HepG2 (cell line): ENCODE data around the gene C14orf119.

Source experiments
- HDAC2 ChIP-seq: sonication (generic); formaldehyde crosslinking; IDR thresholded peaks from 2 replicates; pipeline ENCODE4 v1.4.0; 2020; ENCODE audit warnings: missing genetic modification reagents
- NFE2L2 ChIP-seq: fragments of 150-350 bp; IDR thresholded peaks from 2 replicates; pipeline ENCODE4 v1.6.1; 2014; ENCODE audit warnings: low read length
- PRMT3 ChIP-seq: sonication (generic); formaldehyde crosslinking; IDR thresholded peaks from 2 replicates; pipeline ENCODE4 v1.8.1; 2022; ENCODE audit warnings: low read depth, mild to moderate bottlenecking, moderate library complexity, missing genetic modification reagents, borderline replicate concordance
- RFX5 ChIP-seq: IDR thresholded peaks from 2 replicates; pipeline ENCODE4 v1.6.1; 2011; ENCODE audit warnings: low read depth, low read length, improper control_type of control experiment
- SP1 ChIP-seq, 2 experiments: fragments of 450-650 bp in 1 of 2; sonication (generic) in 1 of 2; formaldehyde crosslinking in 1 of 2; IDR thresholded peaks; 2 replicates each; pipeline versions ENCODE4 v1.4.0 to v1.6.1; 2016 to 2020; ENCODE audit warnings: missing genetic modification reagents in 1 of 2
- U2AF2 ChIP-seq: fragments of 200-400 bp; formaldehyde crosslinking; IDR thresholded peaks from 2 replicates; pipeline ENCODE4 v1.6.1; 2017; ENCODE audit warnings: low read depth, mild to moderate bottlenecking, low read length
- ZBTB3 ChIP-seq: sonication (generic); formaldehyde crosslinking; IDR thresholded peaks from 2 replicates; pipeline ENCODE4 v1.4.0; 2020; ENCODE audit warnings: low read depth, mild to moderate bottlenecking, moderate library complexity, missing genetic modification reagents, borderline replicate concordance
- ZNF253 ChIP-seq: sonication (generic); formaldehyde crosslinking; IDR thresholded peaks from 2 replicates; pipeline ENCODE4 v1.8.0; 2022; ENCODE audit warnings: mild to moderate bottlenecking, missing genetic modification reagents, borderline replicate concordance
- ZSCAN9 ChIP-seq: IDR thresholded peaks from 2 replicates; pipeline ENCODE4 v1.6.1; 2016; ENCODE audit warnings: borderline replicate concordance
- TF ChIP-seq, protein P1 (sequence below): sonication (generic); formaldehyde crosslinking; IDR thresholded peaks from 2 replicates; pipeline ENCODE4 v1.4.0; 2020; ENCODE audit warnings: missing genetic modification reagents
- TF ChIP-seq, protein P2 (sequence below): sonication (generic); formaldehyde crosslinking; IDR thresholded peaks from 2 replicates; pipeline ENCODE4 v1.4.0; 2020; ENCODE audit warnings: missing genetic modification reagents, borderline replicate concordance
- TF ChIP-seq, protein P3 (sequence below): sonication (generic); formaldehyde crosslinking; IDR thresholded peaks from 2 replicates; pipeline ENCODE4 v1.4.0; 2020; ENCODE audit warnings: mild to moderate bottlenecking, missing genetic modification reagents

DNA sequence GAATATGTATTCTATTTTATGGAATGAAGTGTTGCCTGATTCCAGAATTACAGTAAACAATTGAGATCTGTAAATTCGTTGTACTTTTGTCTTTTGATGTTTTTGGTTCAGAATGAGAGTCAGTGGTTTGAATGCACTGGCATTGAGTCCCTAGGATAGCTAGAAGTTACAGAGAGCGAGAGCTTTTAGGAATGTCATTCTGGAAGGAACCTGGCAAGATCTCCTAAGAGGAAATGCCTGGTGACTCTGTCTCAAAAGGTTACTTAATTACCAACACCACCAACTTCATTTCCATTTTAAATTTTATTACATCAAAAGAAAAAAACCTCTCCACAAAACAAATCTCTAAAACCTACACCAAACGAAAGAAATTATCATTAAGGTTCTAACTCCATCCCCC is 29.7 kb downstream of the C14orf119 start:
- TF ChIP-seq, protein P1, sequence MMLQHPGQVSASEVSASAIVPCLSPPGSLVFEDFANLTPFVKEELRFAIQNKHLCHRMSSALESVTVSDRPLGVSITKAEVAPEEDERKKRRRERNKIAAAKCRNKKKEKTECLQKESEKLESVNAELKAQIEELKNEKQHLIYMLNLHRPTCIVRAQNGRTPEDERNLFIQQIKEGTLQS (CRISPR knock-in tag) = no peak
- TF ChIP-seq SP1 (IDR thresholded peaks at IDR 0.05) = no peak
- no peak for TF ChIP-seq SP1 (CRISPR knock-in tag; IDR thresholded peaks at IDR 0.05)
- TF ChIP-seq ZBTB3 = no peak
- TF ChIP-seq NFE2L2 = no peak
- no peak for TF ChIP-seq PRMT3 (CRISPR knock-in tag)
- TF ChIP-seq HDAC2 = no peak
- no peak for TF ChIP-seq ZNF253 (CRISPR knock-in tag)
- TF ChIP-seq, protein P2, sequence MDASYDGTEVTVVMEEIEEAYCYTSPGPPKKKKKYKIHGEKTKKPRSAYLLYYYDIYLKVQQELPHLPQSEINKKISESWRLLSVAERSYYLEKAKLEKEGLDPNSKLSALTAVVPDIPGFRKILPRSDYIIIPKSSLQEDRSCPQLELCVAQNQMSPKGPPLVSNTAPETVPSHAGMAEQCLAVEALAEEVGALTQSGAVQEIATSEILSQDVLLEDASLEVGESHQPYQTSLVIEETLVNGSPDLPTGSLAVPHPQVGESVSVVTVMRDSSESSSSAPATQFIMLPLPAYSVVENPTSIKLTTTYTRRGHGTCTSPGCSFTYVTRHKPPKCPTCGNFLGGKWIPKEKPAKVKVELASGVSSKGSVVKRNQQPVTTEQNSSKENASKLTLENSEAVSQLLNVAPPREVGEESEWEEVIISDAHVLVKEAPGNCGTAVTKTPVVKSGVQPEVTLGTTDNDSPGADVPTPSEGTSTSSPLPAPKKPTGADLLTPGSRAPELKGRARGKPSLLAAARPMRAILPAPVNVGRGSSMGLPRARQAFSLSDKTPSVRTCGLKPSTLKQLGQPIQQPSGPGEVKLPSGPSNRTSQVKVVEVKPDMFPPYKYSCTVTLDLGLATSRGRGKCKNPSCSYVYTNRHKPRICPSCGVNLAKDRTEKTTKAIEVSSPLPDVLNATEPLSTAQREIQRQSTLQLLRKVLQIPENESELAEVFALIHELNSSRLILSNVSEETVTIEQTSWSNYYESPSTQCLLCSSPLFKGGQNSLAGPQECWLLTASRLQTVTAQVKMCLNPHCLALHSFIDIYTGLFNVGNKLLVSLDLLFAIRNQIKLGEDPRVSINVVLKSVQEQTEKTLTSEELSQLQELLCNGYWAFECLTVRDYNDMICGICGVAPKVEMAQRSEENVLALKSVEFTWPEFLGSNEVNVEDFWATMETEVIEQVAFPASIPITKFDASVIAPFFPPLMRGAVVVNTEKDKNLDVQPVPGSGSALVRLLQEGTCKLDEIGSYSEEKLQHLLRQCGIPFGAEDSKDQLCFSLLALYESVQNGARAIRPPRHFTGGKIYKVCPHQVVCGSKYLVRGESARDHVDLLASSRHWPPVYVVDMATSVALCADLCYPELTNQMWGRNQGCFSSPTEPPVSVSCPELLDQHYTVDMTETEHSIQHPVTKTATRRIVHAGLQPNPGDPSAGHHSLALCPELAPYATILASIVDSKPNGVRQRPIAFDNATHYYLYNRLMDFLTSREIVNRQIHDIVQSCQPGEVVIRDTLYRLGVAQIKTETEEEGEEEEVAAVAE = no peak
- TF ChIP-seq, protein P3, sequence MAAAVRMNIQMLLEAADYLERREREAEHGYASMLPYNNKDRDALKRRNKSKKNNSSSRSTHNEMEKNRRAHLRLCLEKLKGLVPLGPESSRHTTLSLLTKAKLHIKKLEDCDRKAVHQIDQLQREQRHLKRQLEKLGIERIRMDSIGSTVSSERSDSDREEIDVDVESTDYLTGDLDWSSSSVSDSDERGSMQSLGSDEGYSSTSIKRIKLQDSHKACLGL = no peak
- no peak for TF ChIP-seq U2AF2
- no peak for TF ChIP-seq ZSCAN9 (CRISPR knock-in tag)
- no peak for TF ChIP-seq RFX5
